ENCODE data around the gene SLC25A24.
"Not testable (repeated sequence)": the region's sequence is repeated elsewhere in the genome, so short reads cannot be mapped to it uniquely, and the experiment has no call there.

- TF ChIP-seq CTCF (IDR thresholded peaks at IDR 0.05; ENCODE audit: insufficient read depth, low read depth, low read length); EZH2 (IDR thresholded peaks at IDR 0.05; ENCODE audit: insufficient read depth, low read length): not testable (repeated sequence)
Observed at GRCh38 chr1:108133148-108133547, 67.0 kb downstream of the SLC25A24 start.
